HEK293 (cell line): ENCODE data around the gene AKT2.
"Not testable (repeated sequence)": the region's sequence is repeated elsewhere in the genome, so short reads cannot be mapped to it uniquely, and the experiment has no call there.

ENCODE experiments used
- CTCF ChIA-PET: fragments of 350-600 bp; formaldehyde crosslinking; extraction: SDS; loops from one replicate; lab custom pipeline; 2021; ENCODE audit warnings: antibody characterized with exemption; lab: Yijun Ruan, JAX
- POLR2A ChIA-PET: fragments of 300-600 bp; formaldehyde crosslinking; extraction: SDS; loops from one replicate; lab custom pipeline; 2020; ENCODE audit warnings: antibody characterized with exemption, inconsistent platforms; lab: Yijun Ruan, JAX
- H3K27ac ChIP-seq: fragments of 200-500 bp; sonication (Bioruptor generic); 2 replicates; pipeline ENCODE4 v1.5.1; 2014; ENCODE audit warnings: low read depth, low read length, control low read depth, inconsistent platforms; ENCODE audit errors: extremely low read depth
- H3K36me3 ChIP-seq, 2 experiments: fragments of 200-500 bp in 1 of 2; sonication (Bioruptor generic) in 1 of 2; 1 replicate in 1 of 2; 2 replicates in 1 of 2; pipeline ENCODE4 v1.5.1; 2014 to 2017; ENCODE audit warnings: inconsistent platforms in 2 of 2, low read length in 2 of 2; ENCODE audit not compliant: control insufficient read depth in 2 of 2, insufficient read depth in 1 of 2
- H3K4me1 ChIP-seq: fragments of 200-500 bp; sonication (Bioruptor generic); 2 replicates; pipeline ENCODE4 v1.5.1; 2014; ENCODE audit warnings: mild to moderate bottlenecking, low read length, inconsistent platforms; ENCODE audit not compliant: control insufficient read depth, insufficient read depth
- H3K4me3 ChIP-seq: 2 replicates; pipeline ENCODE4 v1.5.1; 2011; ENCODE audit warnings: low read depth, mild to moderate bottlenecking, control low read depth, low read length, moderate library complexity
- H3K9me3 ChIP-seq: fragments of 200-500 bp; sonication (Bioruptor generic); 2 replicates; pipeline ENCODE4 v1.5.1; 2014; ENCODE audit warnings: low read depth, low read length, inconsistent platforms; ENCODE audit not compliant: control insufficient read depth, insufficient read depth
- GFI1B ChIP-seq: fragments of 450-650 bp; formaldehyde crosslinking; IDR thresholded peaks from 2 replicates; pipeline ENCODE4 v1.5.1; 2016; ENCODE audit warnings: missing biosample characterization, missing genetic modification characterization
- OVOL3 ChIP-seq: fragments of 450-650 bp; formaldehyde crosslinking; IDR thresholded peaks from 2 replicates; pipeline ENCODE4 v1.5.1; 2016; ENCODE audit warnings: missing biosample characterization, missing genetic modification characterization
- PRDM1 ChIP-seq: fragments of 450-650 bp; formaldehyde crosslinking; IDR thresholded peaks from 2 replicates; pipeline ENCODE4; 2016; ENCODE audit warnings: missing biosample characterization, missing genetic modification characterization
- PRDM4 ChIP-seq: fragments of 450-650 bp; formaldehyde crosslinking; IDR thresholded peaks from 2 replicates; pipeline ENCODE4 v1.5.1; 2017; ENCODE audit warnings: missing biosample characterization, missing genetic modification characterization
- RBAK ChIP-seq: fragments of 450-650 bp; formaldehyde crosslinking; IDR thresholded peaks from 2 replicates; pipeline ENCODE4 v1.5.1; 2016; ENCODE audit warnings: missing biosample characterization, missing genetic modification characterization
- TSHZ1 ChIP-seq: fragments of 450-650 bp; formaldehyde crosslinking; IDR thresholded peaks from 2 replicates; pipeline ENCODE4 v1.5.1; 2016; ENCODE audit warnings: missing biosample characterization, missing genetic modification characterization, borderline replicate concordance
- ZBTB11 ChIP-seq: fragments of 450-650 bp; formaldehyde crosslinking; conservative IDR thresholded peaks from 2 replicates; pipeline ENCODE4 v1.5.1; 2016; ENCODE audit warnings: low read depth, missing biosample characterization, missing genetic modification characterization
- ZBTB21 ChIP-seq: fragments of 450-650 bp; formaldehyde crosslinking; IDR thresholded peaks from 2 replicates; pipeline ENCODE4 v1.5.1; 2017; ENCODE audit warnings: missing biosample characterization, missing genetic modification characterization
- ZBTB8A ChIP-seq: fragments of 450-650 bp; formaldehyde crosslinking; IDR thresholded peaks from 2 replicates; pipeline ENCODE4 v1.5.1; 2016; ENCODE audit warnings: missing biosample characterization, missing genetic modification characterization
- ZNF121 ChIP-seq: fragments of 450-650 bp; formaldehyde crosslinking; IDR thresholded peaks from 2 replicates; pipeline ENCODE4 v1.5.1; 2016; ENCODE audit warnings: missing biosample characterization, missing genetic modification characterization
- ZNF23 ChIP-seq: fragments of 450-650 bp; formaldehyde crosslinking; IDR thresholded peaks from 2 replicates; pipeline ENCODE4 v1.5.1; 2016; ENCODE audit warnings: missing biosample characterization, missing genetic modification characterization, borderline replicate concordance
- ZNF24 ChIP-seq: fragments of 450-650 bp; formaldehyde crosslinking; IDR thresholded peaks from 2 replicates; pipeline ENCODE4 v1.5.1; 2016; ENCODE audit warnings: missing biosample characterization, missing genetic modification characterization
- ZNF341 ChIP-seq: fragments of 450-650 bp; formaldehyde crosslinking; IDR thresholded peaks from 2 replicates; pipeline ENCODE4; 2016; ENCODE audit warnings: low read depth, missing biosample characterization, missing genetic modification characterization
- ZNF514 ChIP-seq: fragments of 450-650 bp; formaldehyde crosslinking; IDR thresholded peaks from 2 replicates; pipeline ENCODE4 v1.5.1; 2016; ENCODE audit warnings: missing biosample characterization, missing genetic modification characterization
- ZNF530 ChIP-seq: fragments of 450-650 bp; formaldehyde crosslinking; IDR thresholded peaks from 2 replicates; pipeline ENCODE4 v1.5.1; 2016; ENCODE audit warnings: low read depth, missing biosample characterization, missing genetic modification characterization
- ZNF558 ChIP-seq: fragments of 450-650 bp; formaldehyde crosslinking; IDR thresholded peaks from 2 replicates; pipeline ENCODE4 v1.5.1; 2016; ENCODE audit warnings: missing biosample characterization, missing genetic modification characterization
- ZNF560 ChIP-seq: fragments of 450-650 bp; formaldehyde crosslinking; IDR thresholded peaks from 2 replicates; pipeline ENCODE4 v1.5.1; 2017; ENCODE audit warnings: missing biosample characterization, missing genetic modification characterization, borderline replicate concordance
- ZNF639 ChIP-seq: fragments of 450-650 bp; formaldehyde crosslinking; IDR thresholded peaks from 2 replicates; pipeline ENCODE4 v1.5.1; 2016; ENCODE audit warnings: missing biosample characterization, missing genetic modification characterization
- ZNF704 ChIP-seq: fragments of 450-650 bp; formaldehyde crosslinking; IDR thresholded peaks from 2 replicates; pipeline ENCODE4 v1.5.1; 2016; ENCODE audit warnings: missing biosample characterization, missing genetic modification characterization
- ZNF791 ChIP-seq: fragments of 450-650 bp; formaldehyde crosslinking; IDR thresholded peaks from 2 replicates; pipeline ENCODE4 v1.5.1; 2016; ENCODE audit warnings: missing biosample characterization, missing genetic modification characterization
- ZSCAN23 ChIP-seq: fragments of 450-650 bp; formaldehyde crosslinking; IDR thresholded peaks from 2 replicates; pipeline ENCODE4 v1.5.1; 2016; ENCODE audit warnings: missing biosample characterization, missing genetic modification characterization
- ZXDB ChIP-seq: fragments of 450-650 bp; formaldehyde crosslinking; IDR thresholded peaks from 2 replicates; pipeline ENCODE4 v1.5.1; 2016; ENCODE audit warnings: missing biosample characterization, missing genetic modification characterization

AKT2 gene

GRCh38 chr19:40284501-40285352 is at the start of gene AKT2 (continued):
- TF ChIP-seq PRDM1 (tag by site-specific recombination) (no peak), ZSCAN23 (tag by site-specific recombination) (no peak)

- not testable (repeated sequence) for H3K4me1 ChIP-seq, H3K4me3 ChIP-seq, H3K9me3 ChIP-seq, H3K27ac ChIP-seq
- ChIA-PET POLR2A (interaction anchor here (0.6 to 5.3 kb wide), 2 partner anchors 14 to 15 kb away, joined by 7 to 36 read pairs; partner anchors contain the start of genes C19orf47 and PLD3), CTCF (interaction anchor here (0.6 to 3.7 kb wide), 2 partner anchors 28 to 95 kb away, joined by 3 to 16 read pairs; no protein-coding TSS in a partner anchor)
- peaks cover 85 to 89% of the 10 kb centered on the region in 2 experiments for H3K36me3 ChIP-seq
- TF ChIP-seq OVOL3 (tag by site-specific recombination) (peak; percentile 83; the same call in 1 of the 2 replicates), ZNF341 (peak; percentile 51; the same call in 1 of the 2 replicates), ZNF24 (tag by site-specific recombination) (peak; percentile 65; the same call in 1 of the 2 replicates), ZBTB8A (tag by site-specific recombination) (peak; percentile 91), ZNF23 (peak; percentile 50; the same call in 1 of the 2 replicates), ZNF558 (tag by site-specific recombination) (peak; percentile 94), ZBTB11 (tag by site-specific recombination) (peak; percentile 91), GFI1B (tag by site-specific recombination) (peak; percentile 68; the same call in 1 of the 2 replicates), PRDM4 (tag by site-specific recombination) (peak; percentile 74; the same call in 1 of the 2 replicates), ZNF121 (tag by site-specific recombination) (peak; percentile 70; the same call in 1 of the 2 replicates), ZSCAN23 (tag by site-specific recombination) (peak; percentile 72; the same call in 1 of the 2 replicates), TSHZ1 (tag by site-specific recombination) (peak; percentile 57; the same call in 1 of the 2 replicates), ZNF791 (tag by site-specific recombination) (peak; percentile 87; the same call in 1 of the 2 replicates), ZNF514 (peak; percentile 94), ZNF530 (peak; percentile 76; the same call in 1 of the 2 replicates), ZBTB21 (tag by site-specific recombination) (peak; percentile 88), ZNF639 (tag by site-specific recombination) (peak; percentile 86), RBAK (tag by site-specific recombination) (peak; percentile 87; the same call in 1 of the 2 replicates), ZNF704 (peak; percentile 84), ZXDB (tag by site-specific recombination) (peak; percentile 91), ZNF560 (tag by site-specific recombination) (peak; percentile 99)
Observed at GRCh38 chr19:40333083-40333482, 47.9 kb upstream of the AKT2 start.
